ENCODE data around the gene NR2C2AP. TPM values are rescaled to one million over a fixed set of nuclear protein-coding genes. Genes with fewer than 3 reads are reported as not detected.

NR2C2AP gene
- total and polyA plus RNA-seq, 2 donors (not counting 1 experiment from before 2014, with no cell fraction given) = 3.3 to 4.6 TPM

GRCh38 chr19:19218911-19219310, 15.7 kb upstream of the NR2C2AP start:
- Histone ChIP-seq H3K27ac (ENCODE audit: insufficient read depth, low read length) (no peak overlapping the region), H3K27me3 (ENCODE audit: control insufficient read depth, insufficient read depth, low read length) (peaks cover 6% of the 10 kb centered on the region), H2AFZ (ENCODE audit: low read length) (no peak overlapping the region), H3K4me1 (ENCODE audit: control insufficient read depth, extremely low read depth, insufficient read depth, low read length) (no peaks in the 10 kb centered on the region), H3K4me3 (replicated peaks in 1 of 4; ENCODE audit: control extremely low read depth in 1 of 4, insufficient read depth in 1 of 4, low read depth in 3 of 4, low read length in 4 of 4) (no peak overlapping the region), H3K36me3 (ENCODE audit: control insufficient read depth, insufficient read depth, low read length) (no peaks in the 10 kb centered on the region), H3K9me3 (ENCODE audit: control insufficient read depth, insufficient read depth, low read depth, low read length) (no peaks in the 10 kb centered on the region), H3K9ac (ENCODE audit: insufficient read depth, low read length) (no peak overlapping the region), H3K79me2 (ENCODE audit: control insufficient read depth, insufficient read depth, low read length) (no peaks in the 10 kb centered on the region), H4K20me1 (ENCODE audit: control insufficient read depth, extremely low read depth, insufficient read depth, low read length) (no peaks in the 10 kb centered on the region), H3K4me2 (ENCODE audit: extremely low read depth, insufficient read depth, low read length) (no peak overlapping the region)
- TF ChIP-seq EZH2 (IDR thresholded peaks at IDR 0.05; ENCODE audit: low read length, missing control alignments) (no peak), CTCF (conservative IDR thresholded peaks at IDR 0.05 in 1 of 2, IDR thresholded peaks at IDR 0.05 in 1 of 2; ENCODE audit: low read depth in 1 of 2, low read length in 2 of 2) (no peak)
- DNase-seq (ENCODE audit: low read depth in 2 of 2) = no peak

- Histone ChIP-seq H3K9ac (ENCODE audit: insufficient read depth, low read length) (no peak overlapping the region), H3K9me3 (ENCODE audit: control insufficient read depth, insufficient read depth, low read depth, low read length) (no peaks in the 10 kb centered on the region)
- peak; percentile 19 to 20 for DNase-seq (ENCODE audit: low read depth in 2 of 2)
These were observed 13.9 kb upstream of the NR2C2AP start for GRCh38 chr19:19217099-19217498.

DNA sequence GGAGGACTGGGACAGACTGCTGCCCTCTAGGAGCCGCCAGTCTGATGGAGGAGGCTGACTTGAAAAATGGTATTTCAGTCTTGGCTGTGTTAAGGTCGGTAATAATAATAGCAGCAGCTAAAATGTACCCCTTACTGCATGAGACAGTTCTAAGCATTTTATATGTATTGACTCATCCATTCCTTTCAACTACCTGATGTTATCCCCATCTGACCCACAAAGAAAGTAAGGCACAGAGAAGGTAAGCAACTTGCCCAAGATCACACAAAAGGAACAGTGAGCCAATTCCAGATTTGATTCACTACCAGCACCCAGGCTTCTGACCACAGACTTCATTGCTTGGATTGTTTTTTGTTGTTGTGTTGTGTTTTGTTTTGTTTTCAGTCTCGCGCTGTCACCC, 12.6 kb upstream of the NR2C2AP start:
- Histone ChIP-seq H3K79me2 (ENCODE audit: control insufficient read depth, insufficient read depth, low read length) (no peaks in the 10 kb centered on the region), H4K20me1 (ENCODE audit: control insufficient read depth, extremely low read depth, insufficient read depth, low read length) (no peaks in the 10 kb centered on the region), H3K9me3 (ENCODE audit: control insufficient read depth, insufficient read depth, low read depth, low read length) (no peaks in the 10 kb centered on the region), H3K4me1 (ENCODE audit: control insufficient read depth, extremely low read depth, insufficient read depth, low read length) (no peaks in the 10 kb centered on the region), H3K4me3 (replicated peaks in 1 of 4; ENCODE audit: control extremely low read depth in 1 of 4, insufficient read depth in 1 of 4, low read depth in 3 of 4, low read length in 4 of 4) (no peak overlapping the region), H3K4me2 (ENCODE audit: extremely low read depth, insufficient read depth, low read length) (no peak overlapping the region), H3K36me3 (ENCODE audit: control insufficient read depth, insufficient read depth, low read length) (no peaks in the 10 kb centered on the region), H2AFZ (ENCODE audit: low read length) (no peak overlapping the region), H3K27ac (ENCODE audit: insufficient read depth, low read length) (no peak overlapping the region), H3K9ac (ENCODE audit: insufficient read depth, low read length) (no peak overlapping the region), H3K27me3 (ENCODE audit: control insufficient read depth, insufficient read depth, low read length) (peaks cover 18% of the 10 kb centered on the region)
- no peak for DNase-seq (ENCODE audit: low read depth in 2 of 2)
- TF ChIP-seq EZH2 (IDR thresholded peaks at IDR 0.05; ENCODE audit: low read length, missing control alignments) (no peak), CTCF (conservative IDR thresholded peaks at IDR 0.05 in 1 of 2, IDR thresholded peaks at IDR 0.05 in 1 of 2; ENCODE audit: low read depth in 1 of 2, low read length in 2 of 2) (no peak)

More at GRCh38 chr19:19217099-19217498, 13.9 kb upstream of the NR2C2AP start:
- H3K27me3 ChIP-seq (ENCODE audit: control insufficient read depth, insufficient read depth, low read length) = peaks cover 12% of the 10 kb centered on the region
- no peak overlapping the region for H3K4me3 ChIP-seq (replicated peaks in 1 of 4; ENCODE audit: control extremely low read depth in 1 of 4, insufficient read depth in 1 of 4, low read depth in 3 of 4, low read length in 4 of 4)
- no peak overlapping the region for H2AFZ ChIP-seq (ENCODE audit: low read length)
- H3K4me2 ChIP-seq (ENCODE audit: extremely low read depth, insufficient read depth, low read length) = no peak overlapping the region
- H3K36me3 ChIP-seq (ENCODE audit: control insufficient read depth, insufficient read depth, low read length) = no peaks in the 10 kb centered on the region
- no peaks in the 10 kb centered on the region for H3K4me1 ChIP-seq (ENCODE audit: control insufficient read depth, extremely low read depth, insufficient read depth, low read length)
- H4K20me1 ChIP-seq (ENCODE audit: control insufficient read depth, extremely low read depth, insufficient read depth, low read length) = no peaks in the 10 kb centered on the region
- no peak overlapping the region for H3K27ac ChIP-seq (ENCODE audit: insufficient read depth, low read length)
- TF ChIP-seq CTCF (conservative IDR thresholded peaks at IDR 0.05 in 1 of 2, IDR thresholded peaks at IDR 0.05 in 1 of 2; ENCODE audit: low read depth in 1 of 2, low read length in 2 of 2) = no peak
- no peak for TF ChIP-seq EZH2 (IDR thresholded peaks at IDR 0.05; ENCODE audit: low read length, missing control alignments)
- no peaks in the 10 kb centered on the region for H3K79me2 ChIP-seq (ENCODE audit: control insufficient read depth, insufficient read depth, low read length)
